Endothelial cell (in vitro differentiated cells): ENCODE data around the gene CHST11. TPM values are rescaled to one million over a fixed set of nuclear protein-coding genes. Genes with fewer than 3 reads are reported as not detected.

Experiments
- DNase-seq: peaks from one replicate; pipeline ENCODE4 v3.0.0; 2021; ENCODE audit warnings: low spot score
- H3K27ac Mint-ChIP-seq: one replicate; pipeline ENCODE4 v1.8.0; 2021; ENCODE audit warnings: mixed read lengths, inconsistent platforms; ENCODE audit not compliant: unreplicated experiment
- H3K27me3 Mint-ChIP-seq: one replicate; pipeline ENCODE4 v1.8.0; 2021; ENCODE audit warnings: mild to moderate bottlenecking, moderate library complexity, mixed read lengths, inconsistent platforms; ENCODE audit not compliant: unreplicated experiment
- H3K36me3 Mint-ChIP-seq: one replicate; pipeline ENCODE4 v1.8.0; 2021; ENCODE audit warnings: mild to moderate bottlenecking, low read depth, mixed read lengths, inconsistent platforms; ENCODE audit not compliant: unreplicated experiment
- H3K4me1 Mint-ChIP-seq: one replicate; pipeline ENCODE4 v1.8.0; 2021; ENCODE audit warnings: mild to moderate bottlenecking, mixed read lengths, inconsistent platforms; ENCODE audit not compliant: unreplicated experiment
- H3K4me3 Mint-ChIP-seq: one replicate; pipeline ENCODE4 v1.8.0; 2021; ENCODE audit warnings: mild to moderate bottlenecking, mixed read lengths, inconsistent platforms; ENCODE audit not compliant: unreplicated experiment
- H3K9me3 Mint-ChIP-seq: one replicate; pipeline ENCODE4 v1.8.0; 2021; ENCODE audit warnings: mixed read lengths, inconsistent platforms; ENCODE audit not compliant: unreplicated experiment
- CTCF ChIP-seq: fragments of 200-600 bp; sonication (generic); IDR thresholded peaks from one replicate; pipeline ENCODE4 v1.5.0; 2021; ENCODE audit warnings: antibody characterized with exemption; ENCODE audit not compliant: unreplicated experiment
- total RNA-seq: library from RNA; stranded (reverse); fragmentation: NEBNext Ultra II Directional; extraction: Animal tissue kit (Norgen Biotek cat#: 25700); gene quantifications from one replicate; pipeline ENCODE4 v1.2.1, GENCODE V29; 2021; ENCODE audit not compliant: unreplicated experiment

CHST11 gene
- total RNA-seq, 1 donor from 2014 or later, result 11.8 TPM

GRCh38 chr12:104673294-104673693 is 216.5 kb downstream of the CHST11 start:
- peaks cover 9% of the 10 kb centered on the region for H3K4me1 Mint-ChIP-seq
- H3K27me3 Mint-ChIP-seq, result peaks cover 7% of the 10 kb centered on the region
- no peak for TF ChIP-seq CTCF
- no peak for DNase-seq
- no peaks in the 10 kb centered on the region for H3K36me3 Mint-ChIP-seq
- H3K4me3 Mint-ChIP-seq, result no peak overlapping the region
- H3K27ac Mint-ChIP-seq, result no peak overlapping the region
- H3K9me3 Mint-ChIP-seq, result no peaks in the 10 kb centered on the region

- H3K27me3 Mint-ChIP-seq, result peaks cover 7% of the 10 kb centered on the region
- no peak for DNase-seq
- no peak overlapping the region for H3K27ac Mint-ChIP-seq
- H3K36me3 Mint-ChIP-seq, result no peaks in the 10 kb centered on the region
- H3K9me3 Mint-ChIP-seq, result no peaks in the 10 kb centered on the region
- no peak for TF ChIP-seq CTCF
- peaks cover 9% of the 10 kb centered on the region for H3K4me1 Mint-ChIP-seq
- H3K4me3 Mint-ChIP-seq, result no peak overlapping the region
These were observed 217.1 kb downstream of the CHST11 start for GRCh38 chr12:104673696-104674482.

GRCh38 chr12:104676636-104677035 is 219.9 kb downstream of the CHST11 start:
- H3K4me1 Mint-ChIP-seq, result peaks cover 4% of the 10 kb centered on the region
- H3K36me3 Mint-ChIP-seq, result no peaks in the 10 kb centered on the region
- DNase-seq, result no peak
- H3K9me3 Mint-ChIP-seq, result no peaks in the 10 kb centered on the region
- H3K4me3 Mint-ChIP-seq, result no peak overlapping the region
- TF ChIP-seq CTCF, result no peak
- H3K27me3 Mint-ChIP-seq, result peaks cover 2% of the 10 kb centered on the region
- H3K27ac Mint-ChIP-seq, result no peak overlapping the region

GRCh38 chr12:104677441-104678089 is 220.8 kb downstream of the CHST11 start:
- H3K36me3 Mint-ChIP-seq, result no peaks in the 10 kb centered on the region
- no peak for TF ChIP-seq CTCF

GRCh38 chr12:104680070-104680469 is 223.3 kb downstream of the CHST11 start:
- H3K27me3 Mint-ChIP-seq, result no peaks in the 10 kb centered on the region
- no peaks in the 10 kb centered on the region for H3K36me3 Mint-ChIP-seq
- no peaks in the 10 kb centered on the region for H3K9me3 Mint-ChIP-seq
- peaks cover 6% of the 10 kb centered on the region for H3K4me1 Mint-ChIP-seq
- DNase-seq, result no peak
- H3K4me3 Mint-ChIP-seq, result no peak overlapping the region
- no peak overlapping the region for H3K27ac Mint-ChIP-seq
- no peak for TF ChIP-seq CTCF

More at GRCh38 chr12:104677441-104678089, 220.8 kb downstream of the CHST11 start:
- no peak for DNase-seq
- no peak overlapping the region for H3K27ac Mint-ChIP-seq
- no peaks in the 10 kb centered on the region for H3K9me3 Mint-ChIP-seq
- no peak overlapping the region for H3K4me3 Mint-ChIP-seq
- no peaks in the 10 kb centered on the region for H3K27me3 Mint-ChIP-seq
- peaks cover under 1% of the 10 kb centered on the region for H3K4me1 Mint-ChIP-seq
